ENCODE results near the gene TIGD1. TPM values are rescaled to one million over a fixed set of nuclear protein-coding genes. Genes with fewer than 3 reads are reported as not detected.

TIGD1 gene
- total RNA-seq, 1 donor from 2014 or later: 8.2 TPM

DNA sequence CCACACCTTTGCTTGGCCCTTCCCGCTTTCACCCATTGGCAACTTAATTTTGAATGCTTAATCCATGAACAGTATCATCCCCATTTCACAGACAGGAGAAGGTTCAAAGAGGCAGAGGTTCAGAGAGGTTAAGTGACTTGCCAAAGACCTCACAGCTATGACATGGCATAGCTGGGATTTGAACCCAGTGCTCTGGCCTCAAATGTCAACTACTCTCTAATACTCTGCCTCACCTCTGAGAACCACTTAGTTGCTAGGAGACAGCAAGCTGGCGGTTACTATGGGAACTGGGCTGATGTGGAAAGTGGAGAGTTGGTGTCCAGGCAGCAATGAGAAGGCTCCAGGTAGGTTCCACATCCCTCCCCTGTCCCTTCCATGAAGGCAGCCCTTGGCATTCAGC, 45.9 kb downstream of the TIGD1 start:
- peaks cover 9% of the 10 kb centered on the region for H3K4me1 Mint-ChIP-seq (ENCODE audit: unreplicated experiment)
- H3K9me3 Mint-ChIP-seq (ENCODE audit: unreplicated experiment): no peaks in the 10 kb centered on the region
- H3K27ac Mint-ChIP-seq (ENCODE audit: unreplicated experiment): no peak overlapping the region
- H3K36me3 Mint-ChIP-seq (ENCODE audit: unreplicated experiment): no peaks in the 10 kb centered on the region
- no peak for TF ChIP-seq CTCF (IDR thresholded peaks at IDR 0.05)
- peaks cover 60% of the 10 kb centered on the region for H3K27me3 Mint-ChIP-seq (ENCODE audit: unreplicated experiment)
- H3K4me3 Mint-ChIP-seq (ENCODE audit: unreplicated experiment): no peak overlapping the region
- DNase-seq (ENCODE audit: extremely low spot score, unreplicated experiment): no peak

DNA sequence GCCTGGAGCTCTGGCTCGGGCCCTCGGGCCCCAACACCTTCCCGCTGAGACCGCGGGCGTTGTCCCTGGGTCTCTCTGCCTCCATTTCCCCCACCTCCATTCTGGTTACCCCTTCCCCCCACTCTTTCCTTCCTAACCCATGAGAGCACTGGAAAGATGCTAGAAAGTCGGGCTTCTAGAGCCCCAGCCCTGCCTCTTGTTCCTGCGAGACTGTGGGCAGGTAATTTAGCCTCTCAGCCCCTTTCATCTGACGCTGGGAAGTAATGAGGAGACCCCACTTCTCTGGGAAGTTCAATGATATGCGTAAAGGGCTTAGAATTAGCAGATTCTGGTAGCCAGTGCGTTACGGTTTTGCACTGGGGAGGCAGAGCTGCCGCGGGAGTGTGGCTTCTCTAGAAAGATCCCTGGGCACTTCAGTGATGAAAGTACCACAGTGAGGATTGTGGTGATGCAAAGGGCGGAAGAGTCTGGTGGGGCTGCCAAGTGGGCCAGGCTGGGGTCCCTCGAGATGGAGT, 46.5 kb downstream of the TIGD1 start:
- Mint-ChIP-seq H3K4me1 (ENCODE audit: unreplicated experiment) (peaks cover 9% of the 10 kb centered on the region), H3K27ac (ENCODE audit: unreplicated experiment) (no peak overlapping the region), H3K27me3 (ENCODE audit: unreplicated experiment) (peaks cover 59% of the 10 kb centered on the region), H3K36me3 (ENCODE audit: unreplicated experiment) (no peaks in the 10 kb centered on the region), H3K9me3 (ENCODE audit: unreplicated experiment) (no peaks in the 10 kb centered on the region), H3K4me3 (ENCODE audit: unreplicated experiment) (peak overlapping the region; percentile 54)
- DNase-seq (ENCODE audit: extremely low spot score, unreplicated experiment): no peak
- no peak for TF ChIP-seq CTCF (IDR thresholded peaks at IDR 0.05)

DNA sequence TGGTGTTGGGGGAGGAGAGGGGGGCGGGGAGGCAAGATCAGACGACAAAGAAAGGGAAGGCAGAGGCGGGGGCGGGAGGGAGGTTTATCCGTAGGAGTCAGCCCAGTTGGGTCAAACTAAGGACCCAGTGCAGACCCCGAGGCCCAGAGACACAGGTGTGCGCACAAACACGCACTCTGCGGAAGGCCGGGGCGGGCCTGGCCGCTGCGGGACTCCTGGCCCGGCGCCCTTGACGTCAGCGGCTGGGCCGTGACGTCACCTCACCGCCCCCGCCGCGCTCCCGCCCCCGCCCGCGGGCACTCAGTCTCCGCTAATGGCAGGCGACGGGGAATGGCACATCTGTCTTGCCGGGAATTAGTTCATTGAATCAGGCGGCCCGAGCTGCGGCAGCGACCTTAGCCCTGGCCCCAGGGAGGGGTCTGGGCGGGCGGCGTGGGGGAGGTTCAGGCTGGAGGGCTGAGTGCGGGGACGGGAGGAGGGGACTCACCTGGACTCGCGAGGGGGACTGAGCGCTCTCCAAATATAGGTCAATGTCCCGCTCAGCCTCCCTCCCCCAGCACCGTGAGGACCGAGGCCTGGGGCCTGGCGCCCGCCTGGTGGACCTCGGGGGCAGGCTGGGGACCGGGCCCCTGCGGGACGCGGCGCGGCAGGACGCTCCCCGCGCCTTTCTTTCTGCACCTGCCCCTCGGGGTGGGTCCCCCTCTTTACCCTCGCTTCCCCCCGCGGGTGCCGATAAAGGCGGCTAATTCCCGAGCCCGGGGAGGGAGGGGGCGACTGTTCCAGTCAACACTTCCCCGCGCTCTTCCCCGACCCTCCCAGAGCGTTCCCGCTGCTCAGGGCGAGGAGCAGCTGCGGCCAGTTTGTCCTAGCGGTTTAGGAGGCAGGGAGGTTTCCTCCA, 47.2 kb downstream of the TIGD1 start:
- no peak for DNase-seq (ENCODE audit: extremely low spot score, unreplicated experiment)
- Mint-ChIP-seq H3K4me1 (ENCODE audit: unreplicated experiment) (peaks cover 9% of the 10 kb centered on the region), H3K27ac (ENCODE audit: unreplicated experiment) (no peak overlapping the region), H3K27me3 (ENCODE audit: unreplicated experiment) (peaks cover 60% of the 10 kb centered on the region), H3K4me3 (ENCODE audit: unreplicated experiment) (peak overlapping the region; percentile 54), H3K9me3 (ENCODE audit: unreplicated experiment) (no peaks in the 10 kb centered on the region), H3K36me3 (ENCODE audit: unreplicated experiment) (no peaks in the 10 kb centered on the region)
- no peak for TF ChIP-seq CTCF (IDR thresholded peaks at IDR 0.05)

DNA sequence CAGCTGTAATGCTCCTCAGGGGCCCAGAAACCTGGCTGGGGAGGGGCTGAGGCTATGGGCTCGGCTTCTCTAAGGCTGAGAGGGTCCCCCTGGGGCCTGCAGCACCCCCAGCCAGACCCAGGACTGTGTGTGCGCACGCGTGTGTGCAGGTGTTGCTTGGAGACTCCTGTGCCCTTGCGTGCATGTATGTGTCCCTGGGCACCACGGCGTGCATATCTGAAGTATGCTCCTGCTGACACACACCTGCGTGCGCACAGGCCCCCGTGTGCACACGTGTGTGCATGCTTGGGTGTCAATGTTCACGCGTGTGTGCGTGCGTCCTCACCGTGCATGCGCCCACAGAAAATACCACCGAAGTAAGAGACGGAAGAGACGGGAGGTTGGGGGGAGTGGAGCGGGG, 47.8 kb downstream of the TIGD1 start:
- peak overlapping the region; percentile 52 for H3K4me3 Mint-ChIP-seq (ENCODE audit: unreplicated experiment)
- no peak overlapping the region for H3K27ac Mint-ChIP-seq (ENCODE audit: unreplicated experiment)
- peaks cover 9% of the 10 kb centered on the region for H3K4me1 Mint-ChIP-seq (ENCODE audit: unreplicated experiment)
- peaks cover 61% of the 10 kb centered on the region for H3K27me3 Mint-ChIP-seq (ENCODE audit: unreplicated experiment)
- no peaks in the 10 kb centered on the region for H3K9me3 Mint-ChIP-seq (ENCODE audit: unreplicated experiment)
- no peak for TF ChIP-seq CTCF (IDR thresholded peaks at IDR 0.05)
- no peak for DNase-seq (ENCODE audit: extremely low spot score, unreplicated experiment)
- no peaks in the 10 kb centered on the region for H3K36me3 Mint-ChIP-seq (ENCODE audit: unreplicated experiment)

DNA sequence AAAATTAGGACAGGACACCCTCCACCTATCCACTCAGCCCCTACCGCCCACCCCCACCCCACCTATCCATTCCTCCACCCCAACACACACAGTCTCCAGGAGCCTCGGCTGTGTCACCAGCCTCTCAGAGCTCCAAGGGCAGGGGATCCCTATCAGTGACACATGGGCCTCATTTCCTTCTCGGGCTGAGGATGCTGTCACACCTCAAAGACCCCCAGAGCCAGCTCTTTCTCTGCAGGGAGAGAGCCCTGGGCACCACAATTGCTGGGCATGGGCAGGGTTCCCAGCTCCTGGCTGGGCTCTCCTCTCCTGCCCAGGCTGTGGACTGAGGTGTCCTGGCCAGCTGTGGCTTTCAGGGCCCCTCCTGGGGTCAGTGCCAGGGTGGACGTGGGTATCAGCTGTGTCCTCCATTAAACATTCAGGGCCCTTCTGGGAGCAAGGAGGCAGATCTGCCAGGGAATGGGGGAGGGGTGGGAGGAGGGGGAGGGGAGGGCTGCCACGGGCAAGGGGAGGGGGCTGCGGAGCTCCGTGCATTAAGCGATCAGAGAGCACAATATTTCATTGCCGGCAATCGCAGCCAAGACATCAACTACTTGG, 48.5 kb downstream of the TIGD1 start:
- Mint-ChIP-seq H3K27me3 (ENCODE audit: unreplicated experiment) (peaks cover 56% of the 10 kb centered on the region), H3K9me3 (ENCODE audit: unreplicated experiment) (no peaks in the 10 kb centered on the region), H3K27ac (ENCODE audit: unreplicated experiment) (no peak overlapping the region), H3K36me3 (ENCODE audit: unreplicated experiment) (no peaks in the 10 kb centered on the region), H3K4me3 (ENCODE audit: unreplicated experiment) (no peak overlapping the region), H3K4me1 (ENCODE audit: unreplicated experiment) (peaks cover 9% of the 10 kb centered on the region)
- no peak for DNase-seq (ENCODE audit: extremely low spot score, unreplicated experiment)
- TF ChIP-seq CTCF (IDR thresholded peaks at IDR 0.05): no peak

All from osteocyte (in vitro differentiated cells).